Superior temporal gyrus (tissue), 1 donor: ENCODE results near the gene EEF1G.
A peak's percentile ranks its signal among the peaks of the same experiment; 100 is the strongest.
"Not testable (repeated sequence)": the region's sequence is repeated elsewhere in the genome, so short reads cannot be mapped to it uniquely, and the experiment has no call there.

ENCODE experiments used
- DNase-seq: peaks from one replicate; pipeline ENCODE4 v3.0.0-alpha.2; 2016; ENCODE audit errors: extremely low spot score

Gene EEF1G

GRCh38 chr11:62577046-62577714 is 3.5 kb upstream of the EEF1G start:
- no peak for DNase-seq

DNA sequence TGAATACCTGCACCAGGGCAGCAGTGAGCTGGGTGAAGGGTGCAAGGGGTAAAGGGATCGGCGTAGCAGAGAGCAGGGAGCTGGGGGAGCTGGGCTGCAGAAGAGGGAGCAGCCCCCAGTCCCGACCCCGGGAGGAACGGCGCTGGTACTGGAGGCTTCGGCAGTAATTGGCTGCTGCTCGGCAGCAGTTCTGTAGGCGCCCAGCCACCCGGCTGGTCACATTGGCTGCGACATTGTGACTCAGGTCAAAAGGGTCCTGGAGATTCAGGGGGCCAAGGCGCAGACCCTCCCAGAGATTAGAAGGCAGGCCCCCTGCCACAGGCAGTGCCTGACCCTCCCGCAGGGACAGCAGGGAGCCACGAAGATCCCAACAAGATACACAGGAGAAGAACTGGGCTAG is 2.1 kb upstream of the EEF1G start:
- no peak for DNase-seq

GRCh38 chr11:62575156-62575555 is 1.5 kb upstream of the EEF1G start:
- no peak for DNase-seq

DNA sequence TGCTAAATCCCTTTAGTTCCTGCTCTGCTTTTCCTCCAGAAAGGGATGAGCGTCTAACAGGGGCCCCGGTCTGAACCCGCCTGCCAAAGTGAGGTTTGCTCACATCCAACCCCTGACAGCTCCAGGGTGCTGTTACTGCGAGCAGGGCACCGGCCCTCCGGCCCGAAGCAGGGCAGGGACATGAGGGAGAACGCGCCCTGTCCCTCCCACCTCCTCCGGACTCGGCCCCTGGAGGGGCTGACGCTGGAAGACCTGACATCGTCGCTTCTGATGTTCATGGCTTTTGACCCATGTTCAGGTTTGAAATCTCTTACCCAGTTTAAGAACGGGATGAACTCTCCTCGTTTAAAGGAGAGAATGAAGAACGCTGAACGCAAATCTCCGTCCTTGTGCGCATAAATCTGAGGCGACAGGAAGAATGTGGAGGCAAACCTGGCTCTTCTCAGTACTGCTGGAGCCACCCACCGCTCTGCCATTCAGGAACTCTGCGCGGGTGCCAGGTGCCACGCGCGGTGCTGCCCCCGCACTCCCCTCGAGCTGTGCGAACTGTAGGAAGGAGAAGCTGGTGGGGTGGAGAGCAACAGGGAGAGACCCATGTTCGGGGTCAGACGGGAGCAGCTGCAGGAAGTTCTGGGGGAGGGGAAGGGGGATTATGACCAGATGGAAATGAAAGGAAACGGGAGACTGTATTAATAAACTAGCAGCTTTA is 826 bp upstream of the EEF1G start:
- peak; percentile 60 for DNase-seq

DNA sequence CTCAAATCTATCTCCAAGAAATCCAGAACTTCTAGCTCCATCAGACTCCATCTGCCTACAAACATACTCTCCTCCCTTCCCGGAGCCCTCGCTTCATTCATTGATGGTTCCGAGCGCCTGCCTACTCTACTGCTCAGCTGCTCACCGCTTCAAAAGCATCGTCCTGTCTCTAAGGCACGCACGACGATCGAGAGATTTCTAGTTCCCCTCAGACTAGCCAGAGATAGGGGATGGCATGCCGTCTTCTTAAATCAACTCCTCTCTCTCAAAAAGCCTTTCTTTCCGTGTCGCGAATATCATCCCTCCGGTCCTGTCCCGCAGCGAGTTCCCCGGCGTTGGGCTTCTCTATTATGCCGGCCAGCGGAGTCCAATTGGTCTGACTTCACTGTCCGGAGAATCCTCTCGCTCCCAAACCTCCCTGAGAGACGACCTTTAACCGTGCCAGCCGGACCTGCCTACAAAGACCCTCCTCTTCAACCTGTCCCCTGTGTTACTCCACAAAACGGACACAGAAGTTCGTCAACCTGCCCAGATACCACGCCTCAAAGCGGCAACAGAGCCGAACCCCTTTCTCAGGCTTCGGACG is 592 bp downstream of the EEF1G start:
- DNase-seq, result peak; percentile 38

DNA sequence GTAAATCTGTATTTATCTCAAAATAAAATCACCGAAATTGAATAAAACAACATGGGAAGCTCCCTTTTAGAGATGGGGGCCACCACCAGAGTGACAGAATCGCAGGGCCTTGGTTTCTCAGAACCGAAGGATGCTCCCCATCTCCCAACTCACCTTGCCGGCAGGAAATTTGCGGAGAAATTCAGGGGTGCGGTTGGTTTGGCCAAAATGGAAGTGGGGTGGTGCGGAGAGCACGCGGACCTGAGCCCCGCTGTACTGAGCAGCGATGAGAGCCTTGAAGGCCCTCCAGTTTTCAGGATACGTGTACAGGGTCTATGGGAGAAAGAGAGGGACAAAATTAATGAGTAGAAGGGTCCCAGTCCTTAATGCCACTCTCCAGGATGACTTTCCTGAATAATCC is 1.3 kb downstream of the EEF1G start:
- DNase-seq, result no peak

DNA sequence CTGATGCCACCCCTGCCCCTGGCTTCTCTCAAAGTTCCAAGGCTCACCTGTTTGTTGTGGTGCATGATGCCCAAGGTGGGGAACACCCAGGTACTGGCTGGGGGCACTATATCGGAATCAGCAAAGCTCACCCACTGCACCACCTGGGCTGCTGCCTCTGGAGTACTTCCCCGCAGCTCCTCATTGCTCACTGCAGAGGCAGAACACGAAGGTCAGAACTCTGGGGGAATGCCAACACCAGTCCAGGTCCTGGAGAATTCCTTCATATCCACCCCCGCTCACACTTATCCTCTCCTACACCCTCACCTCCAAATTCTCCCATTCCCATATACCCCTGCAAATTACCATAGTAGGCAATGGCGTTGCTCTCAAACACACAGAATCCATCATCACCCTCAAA is 2.2 kb downstream of the EEF1G start:
- not testable (repeated sequence) for DNase-seq

DNA sequence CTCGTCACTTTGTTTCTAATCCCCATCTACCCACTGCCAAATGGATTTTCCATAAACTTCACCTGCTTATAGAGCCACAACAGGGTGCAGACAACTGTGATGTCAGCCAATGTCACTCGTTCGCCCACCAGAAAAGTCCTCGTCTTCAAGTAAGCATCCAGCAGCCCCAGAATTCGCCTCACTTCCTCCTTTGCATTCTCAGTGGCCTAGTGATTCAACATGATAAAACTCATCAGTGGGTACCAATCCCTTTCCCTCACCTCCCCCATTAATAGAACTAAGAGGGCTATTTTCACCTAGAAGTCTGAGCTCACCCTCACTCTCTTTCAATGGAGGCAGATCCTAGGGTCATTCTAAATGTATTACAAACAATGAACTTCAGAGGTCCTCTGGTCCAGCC is 2.8 kb downstream of the EEF1G start:
- not testable (repeated sequence) for DNase-seq

DNA sequence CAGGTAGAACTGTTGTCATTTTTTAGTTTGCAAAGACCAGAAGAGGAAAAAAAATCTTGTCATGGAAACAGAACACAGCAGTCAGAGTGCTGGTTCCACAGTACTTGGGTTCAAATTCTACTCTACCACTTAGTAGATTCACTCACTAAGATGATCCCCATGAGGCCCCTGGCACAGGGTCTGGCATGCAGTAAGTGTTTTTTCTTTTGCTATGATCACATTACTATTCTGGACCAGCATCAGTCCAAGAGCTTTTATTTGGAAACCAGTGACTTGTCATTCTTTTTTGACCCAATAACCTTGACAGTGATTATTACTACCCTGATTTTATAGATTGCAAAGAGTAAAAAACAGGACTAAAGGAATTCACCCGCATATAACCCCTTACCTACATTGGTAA is 4.1 kb downstream of the EEF1G start:
- DNase-seq, result no peak

GRCh38 chr11:62567018-62567633 is 6.6 kb downstream of the EEF1G start:
- DNase-seq, result no peak

GRCh38 chr11:62566247-62566646 is 7.4 kb downstream of the EEF1G start:
- DNase-seq, result no peak

- no peak for DNase-seq
Observed at GRCh38 chr11:62565100-62565802, 8.4 kb downstream of the EEF1G start.

DNA sequence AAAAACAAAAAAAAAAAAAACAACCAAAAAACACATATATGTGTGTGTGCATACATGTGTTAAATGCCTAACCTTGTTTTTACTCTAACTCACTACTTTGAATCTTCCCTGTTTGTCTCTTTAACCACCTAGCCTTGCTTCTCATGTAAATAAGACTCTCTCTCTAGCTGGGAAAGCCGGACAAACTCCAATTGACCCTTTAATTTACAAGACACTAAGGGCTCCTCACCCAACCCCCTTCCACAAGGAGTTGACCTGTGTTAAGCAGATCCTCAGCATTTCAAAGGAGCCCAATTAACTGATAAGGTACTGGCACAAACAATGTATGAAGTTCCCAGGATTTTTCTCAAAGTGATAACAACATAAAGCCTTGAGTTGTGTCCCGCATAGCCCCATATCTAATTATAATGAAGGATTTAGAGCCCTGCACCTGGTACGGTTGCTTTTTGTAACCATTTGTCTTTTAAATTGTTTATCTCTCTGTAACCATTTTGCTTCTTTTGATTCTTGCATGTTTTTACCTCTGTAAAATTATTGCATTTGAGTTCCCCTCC is 11.9 kb downstream of the EEF1G start:
- not testable (repeated sequence) for DNase-seq

GRCh38 chr11:62560566-62561103 is 13.1 kb downstream of the EEF1G start:
- peak; percentile 41 for DNase-seq

GRCh38 chr11:62559626-62560025 is 14.1 kb downstream of the EEF1G start:
- not testable (repeated sequence) for DNase-seq

DNA sequence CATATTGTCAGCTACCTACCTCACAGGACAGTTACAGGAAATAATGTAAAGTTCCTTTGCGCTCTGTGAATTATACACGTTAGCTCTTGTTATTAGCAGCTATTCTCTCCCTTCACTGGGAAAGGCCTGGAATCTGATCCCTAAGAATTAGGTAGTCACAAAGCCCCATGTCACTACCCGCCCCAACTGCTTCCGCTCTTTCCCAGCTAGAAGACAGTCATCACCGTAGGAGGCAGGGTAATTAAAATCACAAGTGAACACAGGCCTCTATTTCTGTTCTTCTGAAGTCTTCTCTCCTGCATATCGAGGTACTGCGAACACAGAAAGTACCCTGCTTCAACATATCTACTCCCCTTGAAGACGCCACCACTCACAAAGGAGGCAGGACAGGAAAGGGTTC is 14.5 kb downstream of the EEF1G start:
- no peak for DNase-seq

DNA sequence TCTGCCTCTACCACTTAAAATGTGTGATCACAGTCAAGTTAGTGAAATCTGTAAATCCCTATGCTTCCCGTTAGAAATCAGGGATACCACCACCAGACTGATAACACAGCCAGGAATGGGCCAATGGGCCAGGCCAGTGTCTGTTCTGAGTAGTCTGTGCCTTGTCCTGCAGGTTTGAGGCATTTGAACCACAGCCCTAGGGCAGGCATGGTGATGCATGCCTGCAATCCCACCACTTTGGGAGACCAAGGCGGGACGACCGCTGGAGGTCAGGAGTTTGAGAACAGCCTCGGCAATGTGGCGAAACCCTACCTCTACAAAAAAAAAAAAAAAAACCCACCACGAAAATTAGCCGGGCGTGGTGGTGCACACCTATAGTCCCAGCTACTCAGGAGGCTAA is 15.0 kb downstream of the EEF1G start:
- DNase-seq, result no peak

GRCh38 chr11:62556875-62557631 is 16.6 kb downstream of the EEF1G start:
- no peak for DNase-seq

DNA sequence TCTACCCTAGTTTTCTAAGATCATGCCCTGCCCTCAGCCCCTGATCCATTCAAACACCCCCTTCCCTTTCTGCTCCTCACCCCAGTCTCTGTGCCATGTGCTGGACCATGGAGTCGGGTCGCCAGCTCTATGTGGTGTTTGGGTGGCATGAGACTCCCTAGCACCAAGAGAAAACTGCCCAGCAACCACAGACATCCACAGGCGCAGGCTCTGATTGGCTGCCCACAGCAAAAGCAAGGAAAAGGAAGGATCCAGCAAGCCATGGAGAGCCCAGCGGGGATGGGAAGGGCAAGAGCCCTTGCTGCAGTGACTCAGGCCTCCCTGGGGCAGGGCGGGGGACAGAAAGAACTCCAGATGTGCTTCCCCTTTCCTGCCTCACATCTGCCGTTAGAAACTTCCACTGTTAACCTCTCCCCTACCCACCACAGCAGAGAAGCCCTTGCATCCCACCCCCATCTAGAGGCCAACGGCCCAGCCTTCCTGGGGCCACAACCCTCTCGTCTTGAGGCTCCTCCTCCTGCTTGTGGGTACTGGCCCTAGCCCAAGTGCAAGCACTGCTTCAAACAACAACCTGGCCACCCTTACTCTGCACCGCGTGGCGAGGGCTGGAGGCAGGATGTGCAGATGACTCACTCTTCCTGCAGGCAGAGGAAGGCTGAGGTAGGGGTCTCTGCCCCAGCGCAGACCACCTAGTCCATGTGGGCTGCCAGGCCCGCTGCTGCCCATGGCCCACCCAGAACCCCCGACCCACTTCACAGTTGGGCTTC is 17.4 kb downstream of the EEF1G start:
- peak; percentile 66 for DNase-seq
